SK-N-SH (cell line): ENCODE data around the gene NUBP1. TPM values are rescaled to one million over a fixed set of nuclear protein-coding genes. Genes with fewer than 3 reads are reported as not detected.

Source experiments
- CTCF ChIA-PET: fragments of 300-600, 350-600 bp; formaldehyde crosslinking; extraction: SDS; loops from one replicate; lab custom pipeline; 2021; lab: Yijun Ruan, JAX
- POLR2A ChIA-PET: fragments of 350-600 bp; sonication (Branson Sonifier 250); formaldehyde crosslinking; extraction: SDS; loops from one replicate; lab custom pipeline; 2020; ENCODE audit warnings: antibody characterized with exemption, inconsistent platforms; lab: Yijun Ruan, JAX
- DNase-seq: peaks from one replicate; pipeline ENCODE4 v3.0.0; 2012
- H2AFZ ChIP-seq: fragments of 200-600 bp; sonication (generic); 2 replicates; pipeline ENCODE4 v1.8.1; 2016; ENCODE audit warnings: antibody characterized with exemption, mild to moderate bottlenecking, low read depth
- H3F3A ChIP-seq: fragments of 200-600 bp; sonication (generic); replicated peaks from 2 replicates; pipeline ENCODE3; 2016; ENCODE audit warnings: antibody characterized with exemption, mild to moderate bottlenecking; ENCODE audit not compliant: insufficient read depth
- H3K27ac ChIP-seq, 2 experiments: fragments of 200-500 bp in 1 of 2; fragments of 200-600 bp in 1 of 2; sonication (Bioruptor generic) in 1 of 2; sonication (generic), shearing (Covaris generic) in 1 of 2; 2 replicates each; pipeline versions ENCODE4 v1.5.1 to v1.6.1; 2014 to 2016; ENCODE audit warnings: low read depth in 2 of 2, inconsistent platforms in 1 of 2, low read length in 1 of 2, mild to moderate bottlenecking in 1 of 2, mixed read lengths in 1 of 2
- H3K27me3 ChIP-seq: fragments of 200-600 bp; sonication (generic), shearing (Covaris generic); 2 replicates; pipeline ENCODE4 v1.6.1; 2016; ENCODE audit warnings: mixed run types; ENCODE audit not compliant: insufficient read depth
- H3K36me3 ChIP-seq, 2 experiments: fragments of 200-500 bp in 1 of 2; fragments of 200-600 bp in 1 of 2; sonication (Bioruptor generic) in 1 of 2; sonication (generic) in 1 of 2; replicated peaks in 1 of 2; 2 replicates each; pipeline versions ENCODE3 to v1.5.1; 2014 to 2016; ENCODE audit warnings: low read length in 1 of 2, mild to moderate bottlenecking in 1 of 2; ENCODE audit not compliant: insufficient read depth in 2 of 2, control insufficient read depth in 1 of 2
- H3K4me1 ChIP-seq, 2 experiments: fragments of 200-500 bp in 1 of 2; fragments of 200-600 bp in 1 of 2; sonication (Bioruptor generic) in 1 of 2; sonication (generic), shearing (Covaris generic) in 1 of 2; 2 replicates each; pipeline versions ENCODE4 v1.5.1 to v1.6.1; 2014 to 2016; ENCODE audit warnings: low read depth in 1 of 2, low read length in 1 of 2, mixed run types in 1 of 2; ENCODE audit not compliant: insufficient read depth in 2 of 2, control insufficient read depth in 1 of 2
- H3K4me2 ChIP-seq: fragments of 200-600 bp; sonication (generic), shearing (Covaris generic); 2 replicates; pipeline ENCODE4 v1.6.1; 2017; ENCODE audit warnings: mixed run types
- H3K4me3 ChIP-seq, 2 experiments: fragments of 200-500 bp in 1 of 2; fragments of 200-600 bp in 1 of 2; sonication (Bioruptor generic) in 1 of 2; sonication (generic), shearing (Covaris generic) in 1 of 2; 2 replicates each; pipeline versions ENCODE4 v1.5.1 to v1.8.1; 2014 to 2016; ENCODE audit warnings: low read depth in 2 of 2, inconsistent platforms in 1 of 2, low read length in 1 of 2, mild to moderate bottlenecking in 1 of 2, mixed read lengths in 1 of 2, moderate library complexity in 1 of 2
- H3K79me2 ChIP-seq: fragments of 200-600 bp; sonication (generic); 2 replicates; pipeline ENCODE4 v1.8.1; 2017; ENCODE audit warnings: mild to moderate bottlenecking; ENCODE audit not compliant: insufficient read depth
- H3K9ac ChIP-seq: fragments of 200-600 bp; sonication (generic); 2 replicates; pipeline ENCODE4 v1.6.1; 2017; ENCODE audit warnings: mixed run types
- H3K9me2 ChIP-seq: fragments of 200-600 bp; sonication (generic); 2 replicates; pipeline ENCODE4 v1.6.1; 2017; ENCODE audit warnings: mixed run types
- H3K9me3 ChIP-seq: fragments of 200-600 bp; sonication (generic); 2 replicates; pipeline ENCODE4 v1.6.1; 2017; ENCODE audit warnings: mixed run types, mild to moderate bottlenecking, moderate library complexity
- H4K20me1 ChIP-seq: fragments of 200-600 bp; sonication (generic); 2 replicates; pipeline ENCODE4 v1.6.1; 2017; ENCODE audit warnings: mild to moderate bottlenecking, mixed run types; ENCODE audit not compliant: insufficient read depth
- ELF1 ChIP-seq: IDR thresholded peaks from 2 replicates; pipeline ENCODE4 v1.4.0; 2012
- EP300 ChIP-seq, 2 experiments: IDR thresholded peaks; 2 replicates each; pipeline versions ENCODE4 v1.4.0 to v1.6.1; 2012; ENCODE audit warnings: borderline replicate concordance in 1 of 2, low read depth in 1 of 2, low read length in 1 of 2
- FOSL2 ChIP-seq: IDR thresholded peaks from 2 replicates; pipeline ENCODE4 v1.4.0; 2012; ENCODE audit warnings: low read depth, mild to moderate bottlenecking, moderate library complexity, borderline replicate concordance
- FOXJ3 ChIP-seq: sonication (generic); formaldehyde crosslinking; IDR thresholded peaks from 2 replicates; pipeline ENCODE4 v1.5.1; 2020; ENCODE audit warnings: mild to moderate bottlenecking, missing genetic modification reagents
- GABPA ChIP-seq: IDR thresholded peaks from 2 replicates; pipeline ENCODE4 v1.4.0; 2012; ENCODE audit warnings: low read depth, mild to moderate bottlenecking
- GATA2 ChIP-seq: sonication (generic); formaldehyde crosslinking; IDR thresholded peaks from 2 replicates; pipeline ENCODE4 v1.5.0; 2020; ENCODE audit warnings: mild to moderate bottlenecking, missing genetic modification reagents
- JUND ChIP-seq: IDR thresholded peaks from 2 replicates; pipeline ENCODE4 v1.4.0; 2012
- MXI1 ChIP-seq: IDR thresholded peaks from 2 replicates; pipeline ENCODE4 v1.6.1; 2012; ENCODE audit warnings: mild to moderate bottlenecking, low read depth, low read length, improper control_type of control experiment
- NFIC ChIP-seq: IDR thresholded peaks from 2 replicates; pipeline ENCODE4 v1.4.0; 2012; ENCODE audit warnings: borderline replicate concordance
- NRF1 ChIP-seq: IDR thresholded peaks from 2 replicates; pipeline ENCODE4 v1.6.1; 2012; ENCODE audit warnings: low read depth, mild to moderate bottlenecking, low read length
- POLR2AphosphoS5 ChIP-seq: IDR thresholded peaks from 2 replicates; pipeline ENCODE4 v1.6.1; 2012; ENCODE audit warnings: low read depth, low read length
- RCOR1 ChIP-seq: fragments of 150-350 bp; IDR thresholded peaks from 2 replicates; pipeline ENCODE4 v1.6.1; 2017; ENCODE audit warnings: antibody characterized with exemption, low read length
- RFX5 ChIP-seq: IDR thresholded peaks from 2 replicates; pipeline ENCODE4 v1.6.1; 2012; ENCODE audit warnings: mild to moderate bottlenecking, improper control_type of control experiment, low read length
- SIN3A ChIP-seq: IDR thresholded peaks from 2 replicates; pipeline ENCODE4 v1.6.1; 2012; ENCODE audit warnings: low read depth, mild to moderate bottlenecking, low read length, moderate library complexity, borderline replicate concordance
- SMC3 ChIP-seq: IDR thresholded peaks from 2 replicates; pipeline ENCODE4 v1.6.1; 2012; ENCODE audit warnings: low read depth, low read length, improper control_type of control experiment
- TEAD4 ChIP-seq: IDR thresholded peaks from 2 replicates; pipeline ENCODE4 v1.4.0; 2012; ENCODE audit warnings: mild to moderate bottlenecking, borderline replicate concordance; ENCODE audit not compliant: insufficient read depth
- YY1 ChIP-seq: IDR thresholded peaks from 2 replicates; pipeline ENCODE4 v1.4.0; 2012; ENCODE audit warnings: low read depth, mild to moderate bottlenecking
- WGBS: methylation state at CpG from one replicate; pipeline ENCODE4 v1.1.6; 2017; ENCODE audit warnings: low lambda C conversion rate; 5-methylcytosine and 5-hydroxymethylcytosine counted together
- polyA plus RNA-seq, 3 experiments: library from polyadenylated mRNA; depleted of rRNA; stranded (reverse); fragments of >200 nt; gene quantifications; 2 replicates each; pipeline ENCODE4 v1.2.3, GENCODE V29; 2012
- TF ChIP-seq, protein P1 (sequence below): IDR thresholded peaks from 2 replicates; pipeline ENCODE4 v1.6.1; 2012; ENCODE audit warnings: mild to moderate bottlenecking, low read depth, low read length, moderate library complexity
- TF ChIP-seq, protein P2 (sequence below): fragments of 150-350 bp; IDR thresholded peaks from 2 replicates; pipeline ENCODE4 v1.6.1; 2017; ENCODE audit warnings: antibody characterized with exemption, low read length, low read depth, borderline replicate concordance
- TF ChIP-seq, protein P3 (sequence below): fragments of 150-350 bp; IDR thresholded peaks from 2 replicates; pipeline ENCODE4 v1.6.1; 2016; ENCODE audit warnings: mild to moderate bottlenecking, low read depth, low read length
- TF ChIP-seq, protein P4 (sequence below): IDR thresholded peaks from 2 replicates; pipeline ENCODE4 v1.4.0; 2012; ENCODE audit warnings: low read depth

The NUBP1 gene
- polyA plus RNA-seq, 1 of the 3 experiments (the other 2 are of a cell fraction) = 49.8 TPM

DNA sequence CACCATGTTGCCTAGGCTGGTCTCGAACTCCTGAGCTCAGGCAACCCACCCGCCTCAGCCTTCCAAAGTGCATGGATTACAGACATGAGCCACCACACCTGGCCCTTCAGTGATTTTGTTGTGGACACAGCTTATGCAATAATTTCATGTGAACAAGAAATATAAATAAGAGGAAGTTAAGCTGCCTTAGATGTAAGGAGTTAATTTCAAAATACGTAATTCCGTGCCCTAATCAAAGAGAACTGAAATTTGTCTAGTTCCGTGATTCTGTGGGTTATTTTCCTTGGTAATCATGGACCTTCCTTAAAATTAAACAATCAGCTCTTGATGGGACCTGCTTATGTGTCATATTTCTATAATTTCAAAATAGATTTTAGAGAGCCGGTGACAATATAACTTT is 63.1 kb downstream of the NUBP1 start:
- Histone ChIP-seq H3K27ac (no peak overlapping the region), H3K4me2 (no peak overlapping the region), H3K9ac (no peak overlapping the region), H4K20me1 (no peaks in the 10 kb centered on the region), H2AFZ (no peak overlapping the region)
- 64% methylated on average over 6 of the region's 6 CpGs for WGBS
- no peak for DNase-seq
- POLR2A ChIA-PET = no interaction called here
- no peak for TF ChIP-seq RFX5
- no peak for TF ChIP-seq GABPA
- TF ChIP-seq EP300 (IDR thresholded peaks at IDR 0.05; ENCODE audit: borderline replicate concordance in 1 of 2, low read depth in 1 of 2, low read length in 1 of 2) = no peak
- no peak for TF ChIP-seq NRF1
- TF ChIP-seq FOSL2 = no peak
- TF ChIP-seq YY1 = no peak
- TF ChIP-seq SIN3A = no peak
- no peak for TF ChIP-seq FOXJ3 (CRISPR knock-in tag)
- TF ChIP-seq GATA2 = no peak
- TF ChIP-seq, all 33 proteins: peak for 0
- Histone ChIP-seq H3K4me3 (no peak overlapping the region), H3K27me3 (0 out of 2 replicates have a peak, but pooled peaks cover 8% of the 10 kb centered on the region), H3K9me2 (no peaks in the 10 kb centered on the region), H3F3A (no peaks in the 10 kb centered on the region), H3K79me2 (no peaks in the 10 kb centered on the region), H3K36me3 (no peaks in the 10 kb centered on the region), H3K4me1 (no peaks in the 10 kb centered on the region), H3K9me3 (no peaks in the 10 kb centered on the region)
- CTCF ChIA-PET = interaction anchor here (0.9 kb wide), 1 partner anchor 11 kb away, joined by 4 read pairs; no protein-coding TSS in a partner anchor

DNA sequence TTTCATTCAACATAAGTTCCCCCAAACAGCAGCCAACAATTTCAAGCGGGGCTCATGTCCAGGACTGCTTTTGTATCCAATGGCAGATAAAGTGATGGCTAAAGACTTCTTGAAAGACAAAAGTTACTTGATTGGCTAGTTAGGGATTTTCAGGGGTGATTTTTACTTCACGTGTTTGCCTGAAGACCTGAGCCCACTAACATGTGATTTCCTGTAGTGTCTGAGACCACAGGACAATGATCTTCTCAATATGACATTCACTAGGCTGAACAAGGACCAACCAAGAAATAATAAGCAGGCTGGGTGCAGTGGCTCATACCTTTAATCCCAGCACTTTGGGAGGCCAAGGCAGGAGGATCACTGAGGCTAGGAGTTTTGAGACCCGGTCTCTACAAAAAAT is 64.6 kb downstream of the NUBP1 start:
- Histone ChIP-seq H3F3A (no peaks in the 10 kb centered on the region), H3K79me2 (no peaks in the 10 kb centered on the region), H3K27me3 (0 out of 2 replicates have a peak, but pooled peaks cover 8% of the 10 kb centered on the region), H3K27ac (no peak overlapping the region), H3K9me2 (no peaks in the 10 kb centered on the region), H3K4me3 (no peak overlapping the region), H4K20me1 (no peaks in the 10 kb centered on the region), H3K9ac (no peak overlapping the region), H3K9me3 (no peaks in the 10 kb centered on the region)
- DNase-seq = no peak
- 55% methylated on average over 3 of the region's 3 CpGs for WGBS
- ChIA-PET CTCF (no interaction called here), POLR2A (no interaction called here)
- TF ChIP-seq EP300 (IDR thresholded peaks at IDR 0.05; ENCODE audit: borderline replicate concordance in 1 of 2, low read depth in 1 of 2, low read length in 1 of 2) (no peak), NFIC (no peak), TEAD4 (no peak), POLR2AphosphoS5 (no peak), RCOR1 (no peak), ELF1 (no peak), MXI1 (no peak), FOSL2 (no peak), SMC3 (no peak), YY1 (no peak), JUND (no peak)
- TF ChIP-seq, protein P1, sequence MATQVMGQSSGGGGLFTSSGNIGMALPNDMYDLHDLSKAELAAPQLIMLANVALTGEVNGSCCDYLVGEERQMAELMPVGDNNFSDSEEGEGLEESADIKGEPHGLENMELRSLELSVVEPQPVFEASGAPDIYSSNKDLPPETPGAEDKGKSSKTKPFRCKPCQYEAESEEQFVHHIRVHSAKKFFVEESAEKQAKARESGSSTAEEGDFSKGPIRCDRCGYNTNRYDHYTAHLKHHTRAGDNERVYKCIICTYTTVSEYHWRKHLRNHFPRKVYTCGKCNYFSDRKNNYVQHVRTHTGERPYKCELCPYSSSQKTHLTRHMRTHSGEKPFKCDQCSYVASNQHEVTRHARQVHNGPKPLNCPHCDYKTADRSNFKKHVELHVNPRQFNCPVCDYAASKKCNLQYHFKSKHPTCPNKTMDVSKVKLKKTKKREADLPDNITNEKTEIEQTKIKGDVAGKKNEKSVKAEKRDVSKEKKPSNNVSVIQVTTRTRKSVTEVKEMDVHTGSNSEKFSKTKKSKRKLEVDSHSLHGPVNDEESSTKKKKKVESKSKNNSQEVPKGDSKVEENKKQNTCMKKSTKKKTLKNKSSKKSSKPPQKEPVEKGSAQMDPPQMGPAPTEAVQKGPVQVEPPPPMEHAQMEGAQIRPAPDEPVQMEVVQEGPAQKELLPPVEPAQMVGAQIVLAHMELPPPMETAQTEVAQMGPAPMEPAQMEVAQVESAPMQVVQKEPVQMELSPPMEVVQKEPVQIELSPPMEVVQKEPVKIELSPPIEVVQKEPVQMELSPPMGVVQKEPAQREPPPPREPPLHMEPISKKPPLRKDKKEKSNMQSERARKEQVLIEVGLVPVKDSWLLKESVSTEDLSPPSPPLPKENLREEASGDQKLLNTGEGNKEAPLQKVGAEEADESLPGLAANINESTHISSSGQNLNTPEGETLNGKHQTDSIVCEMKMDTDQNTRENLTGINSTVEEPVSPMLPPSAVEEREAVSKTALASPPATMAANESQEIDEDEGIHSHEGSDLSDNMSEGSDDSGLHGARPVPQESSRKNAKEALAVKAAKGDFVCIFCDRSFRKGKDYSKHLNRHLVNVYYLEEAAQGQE = no peak
- TF ChIP-seq, protein P2, sequence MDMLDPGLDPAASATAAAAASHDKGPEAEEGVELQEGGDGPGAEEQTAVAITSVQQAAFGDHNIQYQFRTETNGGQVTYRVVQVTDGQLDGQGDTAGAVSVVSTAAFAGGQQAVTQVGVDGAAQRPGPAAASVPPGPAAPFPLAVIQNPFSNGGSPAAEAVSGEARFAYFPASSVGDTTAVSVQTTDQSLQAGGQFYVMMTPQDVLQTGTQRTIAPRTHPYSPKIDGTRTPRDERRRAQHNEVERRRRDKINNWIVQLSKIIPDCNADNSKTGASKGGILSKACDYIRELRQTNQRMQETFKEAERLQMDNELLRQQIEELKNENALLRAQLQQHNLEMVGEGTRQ = no peak
- TF ChIP-seq, protein P3, sequence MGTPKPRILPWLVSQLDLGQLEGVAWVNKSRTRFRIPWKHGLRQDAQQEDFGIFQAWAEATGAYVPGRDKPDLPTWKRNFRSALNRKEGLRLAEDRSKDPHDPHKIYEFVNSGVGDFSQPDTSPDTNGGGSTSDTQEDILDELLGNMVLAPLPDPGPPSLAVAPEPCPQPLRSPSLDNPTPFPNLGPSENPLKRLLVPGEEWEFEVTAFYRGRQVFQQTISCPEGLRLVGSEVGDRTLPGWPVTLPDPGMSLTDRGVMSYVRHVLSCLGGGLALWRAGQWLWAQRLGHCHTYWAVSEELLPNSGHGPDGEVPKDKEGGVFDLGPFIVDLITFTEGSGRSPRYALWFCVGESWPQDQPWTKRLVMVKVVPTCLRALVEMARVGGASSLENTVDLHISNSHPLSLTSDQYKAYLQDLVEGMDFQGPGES = no peak
- TF ChIP-seq, protein P4, sequence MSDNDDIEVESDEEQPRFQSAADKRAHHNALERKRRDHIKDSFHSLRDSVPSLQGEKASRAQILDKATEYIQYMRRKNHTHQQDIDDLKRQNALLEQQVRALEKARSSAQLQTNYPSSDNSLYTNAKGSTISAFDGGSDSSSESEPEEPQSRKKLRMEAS = no peak
- TF ChIP-seq, all 33 proteins: peak for 0
- Histone ChIP-seq H3K4me1 (no peaks in the 10 kb centered on the region; a peak in 1 of 4 replicates), H3K4me2 (no peak overlapping the region), H2AFZ (no peak overlapping the region), H3K36me3 (no peaks in the 10 kb centered on the region)
